HepG2 (cell line): Measurements from ENCODE around the gene CDC34. TPM values are rescaled to one million over a fixed set of nuclear protein-coding genes. Genes with fewer than 3 reads are reported as not detected.
A peak's percentile ranks its signal among the peaks of the same experiment; 100 is the strongest.

Source experiments
- ASH2L ChIP-seq: fragments of 300-600, 200-600 bp; sonication (generic); IDR thresholded peaks from 2 replicates; pipeline ENCODE4 v1.7.0; 2017; ENCODE audit warnings: low read depth, mild to moderate bottlenecking, moderate library complexity, mixed read lengths, low read length; ENCODE audit not compliant: insufficient read length
- IRF2 ChIP-seq: IDR thresholded peaks from 2 replicates; pipeline ENCODE4 v1.6.1; 2018; ENCODE audit warnings: missing genetic modification reagents, missing compliant biosample characterization
- KLF11 ChIP-seq: IDR thresholded peaks from 2 replicates; pipeline ENCODE4 v1.6.1; 2016; ENCODE audit warnings: missing compliant biosample characterization
- NFIC ChIP-seq: IDR thresholded peaks from 2 replicates; pipeline ENCODE4 v1.6.1; 2012; ENCODE audit warnings: mild to moderate bottlenecking, low read length, inconsistent platforms
- YY1 ChIP-seq: IDR thresholded peaks from 2 replicates; pipeline ENCODE4 v1.6.1; 2011; ENCODE audit warnings: low read length, low read depth, moderate library complexity, mild to moderate bottlenecking; ENCODE audit not compliant: insufficient read depth, insufficient replicate concordance
- ZNF251 ChIP-seq: sonication (generic); formaldehyde crosslinking; IDR thresholded peaks from 2 replicates; pipeline ENCODE4 v1.9.0; 2021; ENCODE audit warnings: mild to moderate bottlenecking, missing genetic modification reagents
- ZNF264 ChIP-seq: sonication (generic); formaldehyde crosslinking; IDR thresholded peaks from 2 replicates; pipeline ENCODE4 v1.4.0; 2020; ENCODE audit warnings: missing genetic modification reagents
- ZNF292 ChIP-seq: sonication (generic); formaldehyde crosslinking; IDR thresholded peaks from 2 replicates; pipeline ENCODE4 v1.8.1; 2022; ENCODE audit warnings: mild to moderate bottlenecking, low read depth, missing genetic modification reagents, borderline replicate concordance
- ZNF879 ChIP-seq: sonication (generic); formaldehyde crosslinking; IDR thresholded peaks from 2 replicates; pipeline ENCODE4 v1.8.1; 2023; ENCODE audit warnings: missing genetic modification reagents
- polyA plus RNA-seq, 8 experiments: library from polyadenylated mRNA; depleted of rRNA in 3 of 8; stranded (reverse) in 7 of 8; unstranded in 1 of 8; fragments of >200 nt; fragmentation: Illumina TruSeq in 4 of 8; extraction: Trizol in 4 of 8; gene quantifications; 2 replicates each; pipeline versions ENCODE4 v1.2.1 to v1.2.3, GENCODE V29; 2011 to 2016; ENCODE audit warnings: low read depth in 4 of 8, missing spikeins in 1 of 8, mixed read lengths in 1 of 8; ENCODE audit not compliant: insufficient read depth in 1 of 8
- total RNA-seq, 5 experiments: library from RNA; depleted of rRNA; stranded (reverse); fragments of >200 nt; fragmentation: Illumina TruSeq; extraction: Trizol; gene quantifications; 2 replicates each; pipeline ENCODE4 v1.2.3, GENCODE V29; 2016; ENCODE audit warnings: low read depth in 1 of 5
- TF ChIP-seq, protein P1 (sequence below): sonication (generic); formaldehyde crosslinking; IDR thresholded peaks from 2 replicates; pipeline ENCODE4 v1.5.0; 2020; ENCODE audit warnings: missing genetic modification reagents
- TF ChIP-seq, protein P2 (sequence below): sonication (generic); formaldehyde crosslinking; IDR thresholded peaks from 2 replicates; pipeline ENCODE4 v1.4.0; 2020; ENCODE audit warnings: missing genetic modification reagents
- TF ChIP-seq, protein P3 (sequence below): IDR thresholded peaks from 2 replicates; pipeline ENCODE4 v1.6.1; 2012; ENCODE audit warnings: inconsistent platforms
- TF ChIP-seq, protein P4 (sequence below): sonication (generic); formaldehyde crosslinking; IDR thresholded peaks from 2 replicates; pipeline ENCODE4 v1.4.0; 2020; ENCODE audit warnings: missing genetic modification reagents
- TF ChIP-seq, protein P5 (sequence below): sonication (generic); formaldehyde crosslinking; IDR thresholded peaks from 2 replicates; pipeline ENCODE4 v1.9.0; 2021; ENCODE audit warnings: missing genetic modification reagents, borderline replicate concordance
- TF ChIP-seq, protein P6 (sequence below): IDR thresholded peaks from 2 replicates; pipeline ENCODE4 v1.6.1; 2016; ENCODE audit warnings: low read depth
- TF ChIP-seq, protein P7 (sequence below): sonication (generic); formaldehyde crosslinking; IDR thresholded peaks from 2 replicates; pipeline ENCODE4 v1.9.0; 2021; ENCODE audit warnings: missing genetic modification reagents, borderline replicate concordance

Gene CDC34
- total and polyA plus RNA-seq, 2 of the 13 experiments (the other 11 are each of a cell fraction or from before 2014, with no cell fraction given): 138 to 150 TPM

DNA sequence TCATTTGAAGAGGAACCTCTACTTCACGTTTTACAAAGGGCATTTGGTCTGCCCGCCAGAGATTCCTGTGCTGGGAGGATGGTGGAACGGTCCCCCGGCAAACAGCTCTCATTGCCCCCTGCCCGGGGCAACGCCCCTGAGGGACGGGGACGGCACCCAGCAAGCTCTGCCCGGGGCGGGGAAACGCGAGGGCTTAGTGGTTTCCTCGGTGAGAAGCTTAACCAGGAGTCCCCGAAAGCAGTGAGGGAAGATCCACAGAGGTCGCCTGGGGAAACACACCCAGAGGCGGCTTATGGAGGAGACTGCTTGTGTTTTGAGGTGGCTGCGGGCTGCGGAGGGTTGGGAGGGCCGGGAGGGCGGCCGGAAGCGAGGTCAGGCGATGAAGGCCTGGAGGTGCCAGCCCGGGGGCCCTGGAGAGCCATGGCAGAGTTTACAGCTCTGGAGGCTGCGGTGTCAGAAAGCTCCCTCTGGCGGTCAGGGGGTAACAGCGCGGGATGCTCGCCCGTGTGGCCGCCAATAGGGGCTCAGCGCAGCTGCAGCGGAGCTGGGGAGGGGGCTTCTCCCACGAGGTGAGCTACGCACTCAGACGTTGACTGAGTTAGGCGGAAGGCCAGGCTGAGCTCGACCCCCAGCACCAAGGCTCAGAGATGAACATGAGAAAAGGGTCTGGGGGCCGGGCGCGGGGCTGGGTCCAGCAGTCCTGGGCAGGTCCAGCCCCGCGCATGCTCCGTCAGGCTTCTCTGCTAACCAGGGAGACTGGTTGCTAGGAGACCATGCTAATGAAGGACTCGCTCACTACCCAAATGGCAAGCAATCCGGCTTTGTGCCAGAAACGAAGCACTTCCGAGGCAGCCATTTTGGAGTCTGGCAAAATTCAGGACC lies 24.9 kb upstream of the CDC34 start (continued):
- TF ChIP-seq ZNF292 (CRISPR knock-in tag) (no peak), ZNF879 (CRISPR knock-in tag) (no peak), NFIC (no peak), YY1 (no peak), ZNF264 (no peak; the same call in none of the 2 replicates), ASH2L (no peak), IRF2 (no peak; the same call in 1 of the 2 replicates), KLF11 (CRISPR knock-in tag) (0 out of 2 replicates have a peak, but pooled peaks have one; percentile 6), ZNF251 (CRISPR knock-in tag) (no peak)
- TF ChIP-seq, protein P1, sequence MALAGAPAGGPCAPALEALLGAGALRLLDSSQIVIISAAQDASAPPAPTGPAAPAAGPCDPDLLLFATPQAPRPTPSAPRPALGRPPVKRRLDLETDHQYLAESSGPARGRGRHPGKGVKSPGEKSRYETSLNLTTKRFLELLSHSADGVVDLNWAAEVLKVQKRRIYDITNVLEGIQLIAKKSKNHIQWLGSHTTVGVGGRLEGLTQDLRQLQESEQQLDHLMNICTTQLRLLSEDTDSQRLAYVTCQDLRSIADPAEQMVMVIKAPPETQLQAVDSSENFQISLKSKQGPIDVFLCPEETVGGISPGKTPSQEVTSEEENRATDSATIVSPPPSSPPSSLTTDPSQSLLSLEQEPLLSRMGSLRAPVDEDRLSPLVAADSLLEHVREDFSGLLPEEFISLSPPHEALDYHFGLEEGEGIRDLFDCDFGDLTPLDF: peak; percentile 21; the same call in 1 of the 2 replicates
- TF ChIP-seq, protein P2, sequence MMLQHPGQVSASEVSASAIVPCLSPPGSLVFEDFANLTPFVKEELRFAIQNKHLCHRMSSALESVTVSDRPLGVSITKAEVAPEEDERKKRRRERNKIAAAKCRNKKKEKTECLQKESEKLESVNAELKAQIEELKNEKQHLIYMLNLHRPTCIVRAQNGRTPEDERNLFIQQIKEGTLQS (CRISPR knock-in tag): no peak
- TF ChIP-seq, protein P3, sequence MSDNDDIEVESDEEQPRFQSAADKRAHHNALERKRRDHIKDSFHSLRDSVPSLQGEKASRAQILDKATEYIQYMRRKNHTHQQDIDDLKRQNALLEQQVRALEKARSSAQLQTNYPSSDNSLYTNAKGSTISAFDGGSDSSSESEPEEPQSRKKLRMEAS: peak; percentile 71
- TF ChIP-seq, protein P4, sequence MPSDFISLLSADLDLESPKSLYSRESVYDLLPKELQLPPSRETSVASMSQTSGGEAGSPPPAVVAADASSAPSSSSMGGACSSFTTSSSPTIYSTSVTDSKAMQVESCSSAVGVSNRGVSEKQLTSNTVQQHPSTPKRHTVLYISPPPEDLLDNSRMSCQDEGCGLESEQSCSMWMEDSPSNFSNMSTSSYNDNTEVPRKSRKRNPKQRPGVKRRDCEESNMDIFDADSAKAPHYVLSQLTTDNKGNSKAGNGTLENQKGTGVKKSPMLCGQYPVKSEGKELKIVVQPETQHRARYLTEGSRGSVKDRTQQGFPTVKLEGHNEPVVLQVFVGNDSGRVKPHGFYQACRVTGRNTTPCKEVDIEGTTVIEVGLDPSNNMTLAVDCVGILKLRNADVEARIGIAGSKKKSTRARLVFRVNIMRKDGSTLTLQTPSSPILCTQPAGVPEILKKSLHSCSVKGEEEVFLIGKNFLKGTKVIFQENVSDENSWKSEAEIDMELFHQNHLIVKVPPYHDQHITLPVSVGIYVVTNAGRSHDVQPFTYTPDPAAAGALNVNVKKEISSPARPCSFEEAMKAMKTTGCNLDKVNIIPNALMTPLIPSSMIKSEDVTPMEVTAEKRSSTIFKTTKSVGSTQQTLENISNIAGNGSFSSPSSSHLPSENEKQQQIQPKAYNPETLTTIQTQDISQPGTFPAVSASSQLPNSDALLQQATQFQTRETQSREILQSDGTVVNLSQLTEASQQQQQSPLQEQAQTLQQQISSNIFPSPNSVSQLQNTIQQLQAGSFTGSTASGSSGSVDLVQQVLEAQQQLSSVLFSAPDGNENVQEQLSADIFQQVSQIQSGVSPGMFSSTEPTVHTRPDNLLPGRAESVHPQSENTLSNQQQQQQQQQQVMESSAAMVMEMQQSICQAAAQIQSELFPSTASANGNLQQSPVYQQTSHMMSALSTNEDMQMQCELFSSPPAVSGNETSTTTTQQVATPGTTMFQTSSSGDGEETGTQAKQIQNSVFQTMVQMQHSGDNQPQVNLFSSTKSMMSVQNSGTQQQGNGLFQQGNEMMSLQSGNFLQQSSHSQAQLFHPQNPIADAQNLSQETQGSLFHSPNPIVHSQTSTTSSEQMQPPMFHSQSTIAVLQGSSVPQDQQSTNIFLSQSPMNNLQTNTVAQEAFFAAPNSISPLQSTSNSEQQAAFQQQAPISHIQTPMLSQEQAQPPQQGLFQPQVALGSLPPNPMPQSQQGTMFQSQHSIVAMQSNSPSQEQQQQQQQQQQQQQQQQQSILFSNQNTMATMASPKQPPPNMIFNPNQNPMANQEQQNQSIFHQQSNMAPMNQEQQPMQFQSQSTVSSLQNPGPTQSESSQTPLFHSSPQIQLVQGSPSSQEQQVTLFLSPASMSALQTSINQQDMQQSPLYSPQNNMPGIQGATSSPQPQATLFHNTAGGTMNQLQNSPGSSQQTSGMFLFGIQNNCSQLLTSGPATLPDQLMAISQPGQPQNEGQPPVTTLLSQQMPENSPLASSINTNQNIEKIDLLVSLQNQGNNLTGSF (CRISPR knock-in tag): no peak
- TF ChIP-seq, protein P5, sequence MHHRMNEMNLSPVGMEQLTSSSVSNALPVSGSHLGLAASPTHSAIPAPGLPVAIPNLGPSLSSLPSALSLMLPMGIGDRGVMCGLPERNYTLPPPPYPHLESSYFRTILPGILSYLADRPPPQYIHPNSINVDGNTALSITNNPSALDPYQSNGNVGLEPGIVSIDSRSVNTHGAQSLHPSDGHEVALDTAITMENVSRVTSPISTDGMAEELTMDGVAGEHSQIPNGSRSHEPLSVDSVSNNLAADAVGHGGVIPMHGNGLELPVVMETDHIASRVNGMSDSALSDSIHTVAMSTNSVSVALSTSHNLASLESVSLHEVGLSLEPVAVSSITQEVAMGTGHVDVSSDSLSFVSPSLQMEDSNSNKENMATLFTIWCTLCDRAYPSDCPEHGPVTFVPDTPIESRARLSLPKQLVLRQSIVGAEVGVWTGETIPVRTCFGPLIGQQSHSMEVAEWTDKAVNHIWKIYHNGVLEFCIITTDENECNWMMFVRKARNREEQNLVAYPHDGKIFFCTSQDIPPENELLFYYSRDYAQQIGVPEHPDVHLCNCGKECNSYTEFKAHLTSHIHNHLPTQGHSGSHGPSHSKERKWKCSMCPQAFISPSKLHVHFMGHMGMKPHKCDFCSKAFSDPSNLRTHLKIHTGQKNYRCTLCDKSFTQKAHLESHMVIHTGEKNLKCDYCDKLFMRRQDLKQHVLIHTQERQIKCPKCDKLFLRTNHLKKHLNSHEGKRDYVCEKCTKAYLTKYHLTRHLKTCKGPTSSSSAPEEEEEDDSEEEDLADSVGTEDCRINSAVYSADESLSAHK: no peak
- TF ChIP-seq, protein P6, sequence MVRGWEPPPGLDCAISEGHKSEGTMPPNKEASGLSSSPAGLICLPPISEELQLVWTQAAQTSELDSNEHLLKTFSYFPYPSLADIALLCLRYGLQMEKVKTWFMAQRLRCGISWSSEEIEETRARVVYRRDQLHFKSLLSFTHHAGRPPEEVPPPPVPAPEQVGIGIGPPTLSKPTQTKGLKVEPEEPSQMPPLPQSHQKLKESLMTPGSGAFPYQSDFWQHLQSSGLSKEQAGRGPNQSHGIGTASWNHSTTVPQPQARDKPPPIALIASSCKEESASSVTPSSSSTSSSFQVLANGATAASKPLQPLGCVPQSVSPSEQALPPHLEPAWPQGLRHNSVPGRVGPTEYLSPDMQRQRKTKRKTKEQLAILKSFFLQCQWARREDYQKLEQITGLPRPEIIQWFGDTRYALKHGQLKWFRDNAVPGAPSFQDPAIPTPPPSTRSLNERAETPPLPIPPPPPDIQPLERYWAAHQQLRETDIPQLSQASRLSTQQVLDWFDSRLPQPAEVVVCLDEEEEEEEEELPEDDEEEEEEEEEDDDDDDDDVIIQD (CRISPR knock-in tag): no peak
- TF ChIP-seq, protein P7, sequence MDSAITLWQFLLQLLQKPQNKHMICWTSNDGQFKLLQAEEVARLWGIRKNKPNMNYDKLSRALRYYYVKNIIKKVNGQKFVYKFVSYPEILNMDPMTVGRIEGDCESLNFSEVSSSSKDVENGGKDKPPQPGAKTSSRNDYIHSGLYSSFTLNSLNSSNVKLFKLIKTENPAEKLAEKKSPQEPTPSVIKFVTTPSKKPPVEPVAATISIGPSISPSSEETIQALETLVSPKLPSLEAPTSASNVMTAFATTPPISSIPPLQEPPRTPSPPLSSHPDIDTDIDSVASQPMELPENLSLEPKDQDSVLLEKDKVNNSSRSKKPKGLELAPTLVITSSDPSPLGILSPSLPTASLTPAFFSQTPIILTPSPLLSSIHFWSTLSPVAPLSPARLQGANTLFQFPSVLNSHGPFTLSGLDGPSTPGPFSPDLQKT (CRISPR knock-in tag): no peak
